HG03064 (cell line): Measurements from ENCODE around the gene USP47.
A peak's percentile ranks its signal among the peaks of the same experiment; 100 is the strongest.
"Not testable (repeated sequence)": the region's sequence is repeated elsewhere in the genome, so short reads cannot be mapped to it uniquely, and the experiment has no call there.

ENCODE experiments used
- ATAC-seq: cut with Tn5 transposase; IDR thresholded peaks from one replicate; pipeline ENCODE4 v1.9.1; 2021; ENCODE audit warnings: low read depth; ENCODE audit not compliant: unreplicated experiment

USP47 gene

DNA sequence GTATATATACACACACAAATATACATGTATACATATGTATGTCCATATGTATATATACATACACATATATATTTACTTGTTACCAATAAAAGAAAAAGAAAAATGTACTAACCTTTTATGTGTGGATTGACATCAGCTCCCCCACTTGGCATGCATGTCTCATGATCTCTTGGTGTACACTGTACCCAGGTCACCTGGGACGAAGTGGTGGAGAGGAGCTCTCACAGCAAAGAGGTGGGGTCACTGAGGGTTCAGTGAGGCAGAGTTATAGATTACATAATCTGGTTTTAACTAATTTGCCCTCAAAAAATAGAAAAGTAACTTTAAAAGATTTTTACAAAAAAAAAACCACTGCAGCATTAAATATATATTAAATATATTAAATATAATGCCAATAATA, 15.5 kb upstream of the USP47 start:
- no peak for ATAC-seq

DNA sequence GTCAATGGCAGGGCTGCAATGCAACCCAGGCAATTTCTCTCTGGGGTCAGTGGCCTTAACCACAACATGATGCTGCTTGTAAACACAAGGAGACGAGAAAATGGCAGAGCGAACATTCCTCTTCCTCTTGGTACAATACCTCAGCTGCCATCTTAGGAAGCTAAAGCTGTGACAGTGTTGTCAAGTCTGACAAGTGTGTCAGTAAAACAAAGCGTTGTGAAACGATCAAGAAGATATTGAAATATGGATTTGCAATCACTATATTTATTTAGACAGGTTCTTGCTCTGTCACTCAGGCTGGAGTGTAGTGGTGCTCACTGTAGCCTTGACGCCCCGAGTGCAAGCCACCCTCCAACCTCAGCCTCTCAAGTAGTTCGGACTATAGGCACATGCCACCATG, 14.5 kb upstream of the USP47 start:
- ATAC-seq, result no peak

DNA sequence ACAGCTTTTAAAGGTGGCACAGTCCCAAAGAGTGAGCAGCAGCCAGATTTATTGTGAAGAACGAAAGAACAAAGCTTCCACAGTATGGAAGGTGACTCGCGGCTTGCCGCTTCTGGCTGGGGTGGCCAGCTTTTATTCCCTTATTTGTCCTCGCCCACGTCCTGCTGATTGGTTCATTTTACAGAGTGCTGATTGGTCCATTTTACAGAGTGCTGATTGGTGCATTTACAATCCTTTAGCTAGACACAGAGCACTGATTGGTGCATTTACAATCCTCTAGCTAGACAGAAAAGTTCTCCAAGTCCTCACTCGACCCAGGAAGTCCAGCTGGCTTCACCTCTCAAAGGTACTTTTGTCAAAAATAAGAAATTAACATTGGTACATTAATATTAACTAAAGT, 10.4 kb upstream of the USP47 start:
- not testable (repeated sequence) for ATAC-seq

GRCh38 chr11:11836676-11837231, 5.0 kb upstream of the USP47 start:
- no peak for ATAC-seq

GRCh38 chr11:11839718-11840117, 2.1 kb upstream of the USP47 start:
- no peak for ATAC-seq

GRCh38 chr11:11841116-11841722, 553 bp upstream of the USP47 start:
- ATAC-seq, result peak; percentile 37

DNA sequence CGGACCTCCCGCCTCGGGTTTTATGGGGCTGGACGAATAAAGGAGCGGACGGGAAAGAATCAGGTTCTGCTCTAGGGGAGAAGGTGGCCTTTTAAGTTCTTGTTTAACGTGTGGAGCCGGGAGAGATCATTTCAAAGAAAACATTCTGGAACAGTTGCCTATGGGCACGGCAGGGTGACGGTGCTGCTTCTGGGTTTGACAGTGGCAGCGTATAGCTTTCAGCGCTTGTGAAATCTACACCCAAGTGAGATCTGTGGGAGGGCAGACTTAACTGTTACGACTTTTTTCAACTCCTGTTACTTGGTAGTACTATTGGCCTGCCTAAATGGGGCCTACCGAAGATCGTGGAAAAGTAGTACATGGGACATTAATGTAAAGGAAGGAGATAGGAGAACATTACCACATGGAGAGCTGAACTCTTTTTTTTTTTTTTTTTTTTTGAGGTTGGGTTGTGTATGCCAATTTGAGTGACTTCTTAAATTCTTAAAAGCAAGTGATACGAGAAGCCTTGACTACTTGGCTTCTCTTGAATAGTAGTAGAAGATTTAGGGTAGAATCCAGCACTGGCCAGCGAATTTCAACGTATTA, 743 bp downstream of the USP47 start:
- ATAC-seq, result peak; percentile 33

GRCh38 chr11:11843211-11843621, 1.4 kb downstream of the USP47 start:
- no peak for ATAC-seq

DNA sequence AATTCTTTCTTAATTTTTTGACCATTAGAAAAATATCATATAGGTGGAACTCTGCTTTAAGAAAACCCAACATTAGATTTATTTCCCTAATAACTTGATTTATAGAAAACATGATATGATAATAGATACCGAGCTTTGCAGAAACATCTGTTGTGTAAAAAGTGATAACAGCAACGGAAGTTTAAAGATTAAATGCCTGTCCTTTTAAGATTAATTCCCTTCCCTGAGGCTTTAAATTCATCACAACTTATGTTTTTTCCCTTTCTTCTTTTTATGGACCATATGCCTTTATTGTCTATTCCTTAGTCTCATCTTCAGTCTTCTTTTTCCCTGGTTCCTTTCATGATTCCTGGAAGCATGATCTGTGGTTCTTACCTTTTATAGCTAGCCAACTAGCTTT, 1.9 kb downstream of the USP47 start:
- no peak for ATAC-seq

DNA sequence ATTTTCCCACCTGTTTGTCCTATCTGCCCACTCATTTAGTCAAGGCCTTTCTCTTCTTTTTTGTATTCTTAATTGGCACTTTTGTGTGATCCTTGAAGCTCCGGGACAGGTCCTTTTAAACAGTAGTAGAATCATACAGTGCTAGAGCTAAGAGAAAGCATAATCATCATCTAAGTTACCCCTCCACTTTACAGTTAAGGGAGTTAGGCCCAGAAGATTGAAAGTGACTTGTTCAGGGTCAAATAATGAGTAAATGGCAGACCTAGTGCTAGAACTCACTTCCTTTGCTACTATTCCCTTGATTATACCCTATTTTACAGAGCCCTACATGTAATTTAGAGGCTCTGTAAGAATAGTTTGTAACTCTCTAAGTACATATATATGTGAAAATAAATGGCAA, 2.5 kb downstream of the USP47 start:
- ATAC-seq, result no peak

DNA sequence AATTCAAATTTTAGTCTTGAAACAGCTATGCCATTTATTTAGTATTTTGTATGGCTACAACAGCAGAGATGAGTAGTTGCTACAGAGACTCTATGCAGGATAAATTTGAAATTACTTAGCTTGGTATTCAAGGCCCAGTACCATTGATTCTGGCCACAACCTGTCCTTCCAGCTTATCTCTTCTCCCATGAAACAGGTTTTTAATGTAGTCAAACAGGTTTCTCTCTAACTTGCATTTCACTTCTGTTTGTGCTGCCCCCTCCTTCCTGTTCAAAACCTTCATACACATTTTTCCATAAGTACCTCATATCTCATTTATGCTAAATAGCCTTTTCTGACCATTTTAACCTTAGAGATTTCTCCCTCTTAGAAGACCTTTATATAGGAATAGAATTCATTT, 3.3 kb downstream of the USP47 start:
- ATAC-seq, result no peak

DNA sequence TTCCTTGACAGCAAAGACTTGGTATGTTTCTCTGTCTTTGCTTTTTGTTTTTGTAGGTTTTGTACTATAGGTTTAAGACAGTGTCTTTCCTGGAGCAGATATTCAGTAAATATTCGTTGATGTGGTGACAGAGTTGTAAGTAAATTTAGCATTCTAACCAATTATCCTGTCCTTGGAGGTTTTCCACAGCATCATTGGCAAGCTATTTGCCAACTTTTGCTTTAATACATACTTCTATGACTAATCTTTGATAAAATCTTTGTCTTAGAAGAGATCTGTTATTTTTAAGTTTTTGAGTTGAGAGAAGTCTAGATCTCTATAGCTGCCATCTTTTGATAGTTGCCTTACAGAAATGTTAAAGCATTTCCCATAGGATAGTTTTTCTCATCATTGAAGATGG, 3.8 kb downstream of the USP47 start:
- ATAC-seq, result no peak

GRCh38 chr11:11847082-11847481, 5.3 kb downstream of the USP47 start:
- ATAC-seq, result no peak

DNA sequence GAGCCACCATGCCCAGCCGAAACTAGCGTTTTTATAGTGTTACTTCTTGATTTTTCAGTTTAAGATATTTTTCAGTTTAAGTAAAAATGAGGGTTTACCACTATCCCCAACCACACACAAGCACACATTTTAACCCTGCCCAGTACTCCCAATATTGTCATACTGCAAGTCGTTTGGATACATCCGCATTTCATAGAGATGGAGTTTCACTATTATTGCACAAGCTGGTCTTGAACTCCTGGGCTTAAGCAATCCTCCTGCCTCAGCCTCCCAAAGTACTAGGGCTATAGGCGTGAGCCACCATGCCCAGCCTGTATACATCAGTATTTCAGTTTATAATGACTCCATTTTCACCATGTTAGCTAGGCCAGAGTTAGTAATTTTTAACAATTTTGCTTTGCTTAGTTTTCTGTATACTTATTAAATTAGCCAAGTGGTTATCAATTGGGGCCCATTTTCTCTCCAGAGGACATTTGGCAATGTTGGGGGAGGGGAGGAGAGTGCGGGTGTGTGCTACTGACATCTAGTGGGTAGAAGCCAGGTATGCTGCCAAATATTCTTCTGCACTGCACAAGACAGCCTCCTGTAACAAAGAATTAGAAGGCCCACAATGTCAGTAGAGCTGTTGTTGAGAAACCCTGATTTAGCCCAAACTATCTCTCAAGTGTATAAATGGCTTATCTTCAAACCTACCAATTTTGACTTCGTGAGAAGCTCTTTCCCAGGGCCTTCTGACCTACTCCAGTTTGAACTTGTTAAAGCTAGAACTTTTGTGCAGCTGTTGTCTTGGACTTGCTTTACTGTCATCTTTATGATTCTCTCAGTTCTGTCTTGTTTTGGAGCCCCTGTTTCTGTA, 7.3 kb downstream of the USP47 start:
- peak; percentile 80 for ATAC-seq

- no peak for ATAC-seq
Observed at GRCh38 chr11:11850668-11851067, 8.9 kb downstream of the USP47 start.

DNA sequence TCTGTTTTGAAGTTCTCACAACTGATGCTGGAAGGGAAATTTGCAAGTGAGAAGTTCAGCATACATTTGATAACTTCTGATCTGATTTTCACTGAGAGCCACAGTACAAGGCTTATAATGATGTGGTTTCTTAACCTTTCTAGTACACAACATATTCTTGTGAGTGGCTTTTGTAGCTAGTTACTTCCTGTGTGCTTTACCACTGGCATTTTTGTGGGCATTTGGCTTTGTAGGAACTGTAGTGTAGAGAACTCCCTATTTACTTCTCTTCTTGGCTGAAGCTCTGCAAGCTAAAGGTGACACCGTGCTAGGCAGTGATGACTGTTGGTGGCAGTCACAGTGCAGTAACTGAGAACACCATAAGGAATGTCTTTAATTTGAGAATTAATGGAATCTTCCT, 14.9 kb downstream of the USP47 start:
- ATAC-seq, result no peak

- ATAC-seq, result no peak
Observed at GRCh38 chr11:11857769-11858168, 16.0 kb downstream of the USP47 start.

DNA sequence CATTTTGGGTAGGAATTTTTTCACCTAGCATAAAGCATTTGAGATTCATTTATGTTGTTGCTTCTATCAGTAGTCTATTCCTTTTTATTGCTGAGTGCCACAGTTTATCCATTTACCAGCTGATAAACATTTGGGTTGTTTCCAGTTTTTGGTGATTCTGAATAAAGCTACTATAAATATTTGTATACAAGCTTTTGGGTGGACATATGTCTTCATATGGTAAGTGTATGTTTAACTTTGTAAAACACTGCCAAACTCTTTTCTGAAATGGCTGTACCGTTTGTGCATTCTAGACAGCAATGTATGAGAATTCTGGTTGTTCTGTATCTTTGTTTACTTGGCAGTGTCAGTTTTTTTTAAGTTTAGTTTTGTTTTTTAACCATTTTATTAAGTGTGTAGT, 16.9 kb downstream of the USP47 start:
- ATAC-seq, result no peak

GRCh38 chr11:11860103-11860979, 18.6 kb downstream of the USP47 start:
- no peak for ATAC-seq

DNA sequence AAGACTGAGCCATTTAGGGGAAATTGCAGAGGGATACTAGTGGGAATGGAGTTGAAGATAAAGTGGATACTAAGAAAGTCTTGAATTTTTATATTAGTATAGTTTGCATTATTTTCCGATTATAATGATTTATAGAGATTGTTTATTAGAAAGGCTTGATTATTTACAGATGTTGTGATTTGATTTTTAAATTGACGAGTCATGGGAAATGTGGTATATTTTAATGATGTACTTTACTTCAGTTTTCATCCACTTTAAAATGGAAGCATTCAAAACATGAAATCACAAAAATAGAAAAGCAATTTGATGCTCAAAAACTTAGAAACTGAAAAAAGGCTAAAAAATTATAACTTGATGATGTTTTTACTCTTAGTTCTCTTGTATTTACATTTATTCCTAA, 21.2 kb downstream of the USP47 start:
- no peak for ATAC-seq

- no peak for ATAC-seq
Observed at GRCh38 chr11:11864332-11864731, 22.6 kb downstream of the USP47 start.
